HUES6 (cell line): ENCODE results near the gene ARHGAP1.

Experiments
- H3K27ac ChIP-seq: 2 replicates; pipeline ENCODE4 v1.7.0; 2013; ENCODE audit warnings: low read depth, mild to moderate bottlenecking, low read length, inconsistent platforms
- H3K27me3 ChIP-seq: 2 replicates; pipeline ENCODE4 v1.6.1; 2013; ENCODE audit warnings: low read length; ENCODE audit not compliant: control insufficient read depth, insufficient read depth
- H3K36me3 ChIP-seq: 2 replicates; pipeline ENCODE4 v1.6.1; 2013; ENCODE audit warnings: low read length; ENCODE audit not compliant: control insufficient read depth, insufficient read depth
- H3K4me1 ChIP-seq: 2 replicates; pipeline ENCODE4 v1.6.1; 2013; ENCODE audit warnings: low read length; ENCODE audit not compliant: control insufficient read depth, insufficient read depth
- H3K4me3 ChIP-seq: 2 replicates; pipeline ENCODE4 v1.5.1; 2013; ENCODE audit warnings: low read depth, low read length
- H3K9ac ChIP-seq: one replicate; pipeline ENCODE4 v1.6.1; 2013; ENCODE audit warnings: mild to moderate bottlenecking, low read length
- H3K9me3 ChIP-seq: 2 replicates; pipeline ENCODE4 v1.6.1; 2013; ENCODE audit warnings: low read depth, low read length; ENCODE audit not compliant: control insufficient read depth, insufficient read depth

Gene ARHGAP1

DNA sequence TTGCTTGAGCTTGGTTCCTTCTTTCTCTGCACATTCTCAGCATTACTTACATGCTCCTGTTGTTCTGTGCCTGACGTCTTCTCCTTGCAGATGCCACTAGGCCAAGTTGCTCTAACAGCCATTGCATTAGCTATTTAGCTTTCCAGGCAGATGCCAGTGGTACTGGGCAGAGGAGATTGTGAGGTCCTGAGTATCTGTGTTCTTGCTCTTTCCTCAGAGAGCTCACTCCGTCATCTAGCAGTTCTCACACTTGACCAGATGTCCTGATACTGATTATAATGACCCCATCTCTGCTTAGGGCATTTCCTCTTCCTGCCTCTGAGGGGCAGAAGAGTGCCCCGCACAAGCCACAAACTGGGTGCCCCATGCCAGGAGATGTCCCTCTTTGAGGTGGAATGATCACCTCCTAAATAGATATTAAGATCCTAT lies 30.7 kb downstream of the ARHGAP1 start:
- H3K4me1 ChIP-seq = peaks cover 15% of the 10 kb centered on the region
- H3K9ac ChIP-seq = no peak overlapping the region
- no peaks in the 10 kb centered on the region for H3K9me3 ChIP-seq
- H3K4me3 ChIP-seq = no peak overlapping the region
- no peaks in the 10 kb centered on the region for H3K27me3 ChIP-seq
- H3K27ac ChIP-seq = no peak overlapping the region
- H3K36me3 ChIP-seq = peaks cover 78% of the 10 kb centered on the region

DNA sequence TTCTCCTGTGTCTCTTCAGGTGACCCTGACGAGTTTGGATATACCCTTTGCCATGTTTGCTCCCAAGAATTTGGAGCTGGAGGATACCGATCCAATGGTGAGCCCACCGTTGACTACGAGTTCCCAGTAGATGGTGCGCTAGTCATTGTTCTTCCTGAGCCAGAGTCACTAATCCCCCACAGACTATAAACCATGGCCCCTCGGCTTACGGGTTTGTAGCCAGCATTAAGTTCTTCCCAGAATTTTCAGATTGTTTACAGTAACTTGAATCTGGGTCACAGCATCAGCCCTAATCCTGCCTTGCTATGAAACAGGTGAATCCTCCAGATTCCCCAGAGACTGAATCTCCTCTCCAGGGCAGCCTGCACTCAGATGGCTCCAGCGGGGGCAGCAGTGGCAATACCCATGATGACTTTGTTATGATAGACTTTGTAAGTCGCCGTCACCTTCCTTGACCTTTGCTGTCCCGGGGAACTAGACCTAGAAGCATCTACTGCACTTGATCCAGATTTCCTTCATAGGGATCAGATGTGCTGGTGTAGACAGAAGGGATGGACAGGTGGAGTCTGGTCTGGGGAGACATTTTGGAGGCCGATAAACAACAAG lies 31.8 kb downstream of the ARHGAP1 start:
- Histone ChIP-seq H3K9me3 (no peaks in the 10 kb centered on the region), H3K4me1 (peaks cover 4% of the 10 kb centered on the region; the same call in 1 of the 2 replicates), H3K27ac (no peak overlapping the region), H3K9ac (no peak overlapping the region), H3K4me3 (no peak overlapping the region), H3K27me3 (no peaks in the 10 kb centered on the region), H3K36me3 (peaks cover 84% of the 10 kb centered on the region)

DNA sequence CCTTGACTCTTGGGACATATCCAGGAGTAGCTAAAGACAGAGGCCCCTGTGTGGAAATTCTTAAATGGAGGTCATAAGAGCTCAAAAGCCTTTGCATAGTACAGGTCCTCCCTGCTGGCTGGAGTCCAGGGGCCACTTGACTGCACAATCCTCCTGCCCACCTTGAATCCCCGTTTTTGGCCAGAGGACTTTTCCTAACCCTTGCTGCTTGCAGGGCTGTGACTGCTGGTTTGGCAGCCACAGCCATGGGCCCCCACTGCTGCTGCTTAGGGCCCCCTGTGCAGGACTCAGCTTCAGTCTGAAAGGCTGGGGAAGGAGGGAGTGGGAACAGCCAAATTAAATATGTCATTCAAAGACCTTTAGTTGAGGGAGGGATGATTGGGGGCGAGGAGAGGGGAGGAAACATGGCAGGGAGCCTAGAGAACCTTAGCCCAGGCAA lies 33.4 kb downstream of the ARHGAP1 start:
- no peaks in the 10 kb centered on the region for H3K9me3 ChIP-seq
- peaks cover 82% of the 10 kb centered on the region for H3K36me3 ChIP-seq
- H3K4me3 ChIP-seq = no peak overlapping the region
- H3K4me1 ChIP-seq = no peaks in the 10 kb centered on the region
- H3K27me3 ChIP-seq = no peaks in the 10 kb centered on the region
- no peak overlapping the region for H3K9ac ChIP-seq
- no peak overlapping the region for H3K27ac ChIP-seq

DNA sequence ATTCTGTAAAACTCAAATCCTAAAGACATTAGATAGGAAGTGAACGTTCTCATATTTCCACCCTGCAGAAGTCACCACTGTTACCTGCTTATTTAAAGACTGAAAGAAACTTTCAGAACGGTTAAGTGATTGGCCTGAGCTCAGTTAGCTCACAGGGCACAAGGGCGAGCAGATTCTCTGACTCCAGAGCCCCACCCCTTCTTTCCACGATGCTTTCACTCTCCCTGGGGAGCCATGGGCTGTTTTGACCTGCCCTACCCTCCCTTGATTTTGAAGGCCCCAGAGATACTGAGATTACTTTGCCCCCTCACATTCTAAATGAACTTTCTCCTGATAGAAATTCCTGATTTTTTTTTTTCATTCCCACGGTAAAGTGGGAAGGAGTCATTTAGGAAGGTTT lies 33.9 kb downstream of the ARHGAP1 start:
- Histone ChIP-seq H3K9me3 (no peaks in the 10 kb centered on the region), H3K36me3 (peaks cover 81% of the 10 kb centered on the region), H3K27ac (no peak overlapping the region), H3K9ac (no peak overlapping the region), H3K27me3 (no peaks in the 10 kb centered on the region), H3K4me3 (no peak overlapping the region), H3K4me1 (no peaks in the 10 kb centered on the region)

DNA sequence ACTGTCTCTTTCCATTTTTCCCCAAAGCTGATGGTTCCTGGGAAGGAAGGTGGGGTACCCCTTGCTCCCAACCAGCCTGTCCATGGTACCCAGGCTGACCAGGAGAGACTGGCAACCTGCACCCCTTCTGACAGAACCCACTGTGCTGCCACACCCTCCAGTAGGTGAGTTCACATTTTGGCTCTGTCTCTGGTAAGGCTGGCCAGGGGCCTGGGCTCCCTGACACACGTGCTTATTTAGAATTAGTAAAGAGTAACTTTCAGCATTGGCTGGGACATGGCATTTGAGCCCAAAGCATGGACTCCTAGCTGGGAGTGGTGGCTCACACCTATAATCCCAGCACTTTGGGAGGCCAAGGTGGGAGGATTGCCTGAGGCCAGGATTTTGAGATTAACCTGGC lies 35.1 kb downstream of the ARHGAP1 start:
- Histone ChIP-seq H3K36me3 (peaks cover 73% of the 10 kb centered on the region), H3K27me3 (no peaks in the 10 kb centered on the region), H3K4me3 (no peak overlapping the region), H3K9me3 (no peaks in the 10 kb centered on the region), H3K4me1 (no peaks in the 10 kb centered on the region), H3K27ac (no peak overlapping the region), H3K9ac (no peak overlapping the region)

DNA sequence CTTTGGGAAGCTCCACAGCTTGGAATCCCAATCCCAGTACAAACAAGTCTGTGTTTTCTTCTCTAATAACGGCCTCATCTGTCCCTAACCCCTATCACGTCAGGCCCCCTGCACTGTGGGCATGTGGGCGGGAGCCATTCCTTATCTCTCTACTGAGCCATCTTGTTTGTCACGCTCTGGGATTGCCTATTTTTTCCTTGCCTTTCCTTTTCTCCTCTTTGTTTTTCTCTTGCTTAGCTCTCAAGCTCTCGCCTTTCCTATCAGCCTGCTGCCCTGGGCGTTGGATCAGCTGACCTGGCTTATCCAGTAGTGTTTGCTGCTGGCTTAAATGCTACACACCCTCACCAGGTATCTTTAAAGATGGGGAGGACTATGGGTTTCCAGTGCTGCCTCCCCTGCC lies 35.8 kb downstream of the ARHGAP1 start:
- H3K27me3 ChIP-seq = no peaks in the 10 kb centered on the region
- no peaks in the 10 kb centered on the region for H3K9me3 ChIP-seq
- H3K4me1 ChIP-seq = no peaks in the 10 kb centered on the region
- H3K4me3 ChIP-seq = no peak overlapping the region
- H3K9ac ChIP-seq = no peak overlapping the region
- H3K27ac ChIP-seq = no peak overlapping the region
- H3K36me3 ChIP-seq = peaks cover 73% of the 10 kb centered on the region

DNA sequence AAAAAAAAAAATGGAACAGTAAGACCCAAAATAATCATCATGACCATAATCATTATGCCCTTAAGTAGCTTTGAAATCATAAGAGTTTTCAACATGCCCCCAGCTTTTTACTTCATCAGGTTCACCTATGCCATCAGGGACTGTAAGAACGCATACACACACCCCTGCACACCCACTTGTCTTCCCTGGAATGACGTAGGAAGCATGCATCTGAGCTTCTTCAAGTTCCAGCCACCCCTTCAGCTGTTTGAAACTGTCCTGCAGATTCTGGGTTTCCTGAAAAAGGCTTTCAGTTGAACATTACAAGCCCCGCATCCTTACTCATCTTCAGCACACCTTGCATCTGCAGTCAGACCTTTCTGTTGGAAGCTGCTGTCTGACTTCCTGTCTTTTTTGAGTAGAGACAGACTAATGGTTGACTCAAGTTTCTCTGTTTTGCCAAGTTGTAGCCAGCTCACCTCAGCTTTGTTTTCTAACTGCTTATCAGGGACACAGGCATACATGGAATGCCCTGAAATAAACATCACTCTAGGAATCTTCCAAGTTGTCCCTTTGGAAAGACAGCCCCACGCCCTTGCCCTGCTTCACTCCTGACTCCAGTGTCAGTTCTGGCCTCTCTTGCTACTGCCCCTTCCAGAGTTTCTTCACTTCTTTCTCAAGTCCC lies 37.0 kb downstream of the ARHGAP1 start:
- no peaks in the 10 kb centered on the region for H3K4me1 ChIP-seq
- peaks cover 73% of the 10 kb centered on the region for H3K36me3 ChIP-seq

DNA sequence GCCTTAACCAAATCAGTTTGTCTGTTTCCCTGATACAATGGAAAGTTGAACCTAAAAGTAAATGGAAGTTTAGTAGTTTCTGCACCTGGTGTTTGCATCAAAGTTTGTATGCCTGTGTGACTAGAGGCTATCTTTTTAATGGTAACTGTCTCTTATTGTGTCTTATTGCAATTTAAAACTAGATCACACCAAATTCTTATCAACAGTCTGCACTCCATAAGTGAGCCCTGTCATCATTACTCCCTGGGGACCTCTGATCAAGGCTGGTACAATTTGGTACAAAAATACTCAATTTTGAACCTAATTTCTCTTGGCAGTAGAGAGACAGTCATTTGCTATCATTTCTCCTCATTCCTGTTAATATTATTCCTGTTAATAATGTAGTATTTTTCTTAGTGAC lies 38.1 kb downstream of the ARHGAP1 start:
- Histone ChIP-seq H3K27me3 (no peaks in the 10 kb centered on the region), H3K36me3 (peaks cover 73% of the 10 kb centered on the region), H3K4me3 (no peak overlapping the region), H3K9ac (no peak overlapping the region), H3K9me3 (no peaks in the 10 kb centered on the region), H3K27ac (no peak overlapping the region), H3K4me1 (no peaks in the 10 kb centered on the region)

More for the DNA sequence above, 37.0 kb downstream of the ARHGAP1 start:
- Histone ChIP-seq H3K9me3 (no peaks in the 10 kb centered on the region), H3K9ac (no peak overlapping the region), H3K4me3 (no peak overlapping the region), H3K27me3 (no peaks in the 10 kb centered on the region), H3K27ac (no peak overlapping the region)

DNA sequence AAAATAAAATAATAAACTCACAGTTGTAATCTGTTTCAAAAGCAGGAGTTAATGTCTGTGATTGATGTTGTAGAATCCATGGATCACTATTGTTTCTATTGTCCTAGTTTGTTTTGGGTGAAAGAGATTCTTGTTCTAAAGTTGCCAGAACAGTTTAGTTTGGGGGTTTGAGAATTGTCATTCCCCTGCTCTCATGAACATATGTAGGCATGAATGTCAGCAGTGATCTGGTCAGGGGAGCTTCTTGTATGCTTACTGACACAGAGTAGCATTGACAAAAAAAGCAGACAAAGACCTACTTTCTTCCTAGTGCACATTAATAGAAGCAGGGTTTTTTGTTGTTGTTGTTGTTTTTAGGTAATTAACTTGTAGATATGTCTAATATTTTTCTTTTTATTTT lies 38.6 kb downstream of the ARHGAP1 start:
- H3K27me3 ChIP-seq = no peaks in the 10 kb centered on the region
- peaks cover 74% of the 10 kb centered on the region for H3K36me3 ChIP-seq
- no peak overlapping the region for H3K4me3 ChIP-seq
- H3K4me1 ChIP-seq = no peaks in the 10 kb centered on the region
- no peak overlapping the region for H3K9ac ChIP-seq
- no peak overlapping the region for H3K27ac ChIP-seq
- H3K9me3 ChIP-seq = no peaks in the 10 kb centered on the region

DNA sequence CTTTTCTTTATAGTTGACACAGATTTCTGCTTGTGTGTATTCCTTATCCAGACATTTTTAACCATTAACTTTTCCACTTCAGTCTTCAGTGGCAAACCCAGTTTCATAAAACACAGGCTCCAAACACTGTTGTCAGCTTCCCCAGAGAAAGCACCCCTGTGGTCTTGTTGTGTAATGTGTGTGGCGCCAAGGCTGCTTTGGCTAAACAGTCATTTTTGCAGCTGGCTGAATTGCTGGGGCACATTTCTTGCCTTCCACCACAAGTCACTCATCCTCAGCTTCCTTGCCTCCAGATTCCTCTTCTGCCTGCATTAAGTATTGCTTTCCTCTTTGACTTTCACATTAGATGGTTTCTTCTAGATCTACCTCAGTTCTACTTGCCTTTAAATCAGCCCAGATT lies 40.5 kb downstream of the ARHGAP1 start:
- H3K9ac ChIP-seq = no peak overlapping the region
- no peaks in the 10 kb centered on the region for H3K9me3 ChIP-seq
- no peak overlapping the region for H3K27ac ChIP-seq
- H3K36me3 ChIP-seq = peaks cover 70% of the 10 kb centered on the region
- no peaks in the 10 kb centered on the region for H3K4me1 ChIP-seq
- H3K4me3 ChIP-seq = no peak overlapping the region
- H3K27me3 ChIP-seq = no peaks in the 10 kb centered on the region

DNA sequence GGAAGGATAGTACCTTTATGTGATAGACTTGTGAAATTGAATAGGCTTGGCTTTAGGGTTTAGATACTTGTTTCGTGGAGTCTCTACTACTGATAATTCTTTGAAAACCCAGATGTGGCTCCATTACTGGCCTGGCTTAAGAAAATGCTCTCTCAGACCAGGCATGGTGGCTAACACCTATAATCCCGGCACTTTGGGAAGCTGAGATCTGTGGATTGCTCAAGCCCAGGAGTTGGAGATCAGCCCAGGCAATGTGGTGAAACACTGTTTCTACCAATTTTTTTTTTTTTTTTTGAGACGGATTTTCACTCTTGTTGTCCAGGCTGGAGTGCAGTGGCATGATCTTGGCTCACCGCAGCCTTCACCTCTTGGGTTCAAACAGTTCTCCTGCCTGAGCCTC lies 42.2 kb downstream of the ARHGAP1 start:
- H3K4me1 ChIP-seq = no peaks in the 10 kb centered on the region
- no peak overlapping the region for H3K9ac ChIP-seq
- no peaks in the 10 kb centered on the region for H3K9me3 ChIP-seq
- H3K4me3 ChIP-seq = no peak overlapping the region
- no peaks in the 10 kb centered on the region for H3K27me3 ChIP-seq
- no peak overlapping the region for H3K27ac ChIP-seq
- H3K36me3 ChIP-seq = peaks cover 71% of the 10 kb centered on the region
